MV-4-11 (cell line): ENCODE results near the gene FAM124A.
"Not testable (repeated sequence)": the region's sequence is repeated elsewhere in the genome, so short reads cannot be mapped to it uniquely, and the experiment has no call there.

ENCODE experiments used
- DNase-seq: peaks from one replicate; lab custom pipeline; 2025; lab: John Stamatoyannopoulos, UW

Gene FAM124A

GRCh38 chr13:51270623-51271415, 48.6 kb downstream of the FAM124A start:
- DNase-seq: no peak

- DNase-seq: no peak
Measured at GRCh38 chr13:51271528-51272085, 49.4 kb downstream of the FAM124A start.

- no peak for DNase-seq
Measured at GRCh38 chr13:51275101-51275500, 52.9 kb downstream of the FAM124A start.

- no peak for DNase-seq
Measured at GRCh38 chr13:51276636-51277035, 54.4 kb downstream of the FAM124A start.

- DNase-seq: peak; percentile 15
Measured at GRCh38 chr13:51277928-51278327, 55.7 kb downstream of the FAM124A start.

- no peak for DNase-seq
Measured at GRCh38 chr13:51278426-51279130, 56.4 kb downstream of the FAM124A start.

GRCh38 chr13:51280379-51280940, 58.3 kb downstream of the FAM124A start:
- DNase-seq: no peak

GRCh38 chr13:51282322-51282721, 60.1 kb downstream of the FAM124A start:
- no peak for DNase-seq

- DNase-seq: not testable (repeated sequence)
Measured at GRCh38 chr13:51282923-51283322, 60.7 kb downstream of the FAM124A start.

GRCh38 chr13:51283371-51283770, 61.2 kb downstream of the FAM124A start:
- no peak for DNase-seq

GRCh38 chr13:51284339-51284738, 62.1 kb downstream of the FAM124A start:
- no peak for DNase-seq

GRCh38 chr13:51286135-51287002, 64.2 kb downstream of the FAM124A start:
- DNase-seq: peak; percentile 54

- DNase-seq: no peak
Measured at GRCh38 chr13:51287758-51288157, 65.6 kb downstream of the FAM124A start.

GRCh38 chr13:51288254-51288653, 66.1 kb downstream of the FAM124A start:
- DNase-seq: not testable (repeated sequence)

- no peak for DNase-seq
Measured at GRCh38 chr13:51291341-51291740, 69.1 kb downstream of the FAM124A start.

GRCh38 chr13:51292000-51292565, 69.9 kb downstream of the FAM124A start:
- DNase-seq: no peak

GRCh38 chr13:51297556-51297955, 75.4 kb downstream of the FAM124A start:
- DNase-seq: no peak

- DNase-seq: no peak
Measured at GRCh38 chr13:51298812-51299211, 76.6 kb downstream of the FAM124A start.

GRCh38 chr13:51303063-51303552, 80.9 kb downstream of the FAM124A start:
- no peak for DNase-seq

- DNase-seq: no peak
Measured at GRCh38 chr13:51303882-51304281, 81.7 kb downstream of the FAM124A start.

GRCh38 chr13:51305271-51305967, 83.2 kb downstream of the FAM124A start:
- no peak for DNase-seq
